Panc1 (cell line): ENCODE results near the gene DCTN5. TPM values are rescaled to one million over a fixed set of nuclear protein-coding genes. Genes with fewer than 3 reads are reported as not detected.
A peak's percentile ranks its signal among the peaks of the same experiment; 100 is the strongest.

ENCODE experiments used
- ATAC-seq: fragments of 200-7000 bp; cut with Tn5 transposase; 2 replicates; pipeline ENCODE4 v1.9.1; 2020; ENCODE audit warnings: mild to moderate bottlenecking, moderate library complexity
- BruUV-seq: library from RNA; stranded (reverse); fragments of 400-500 nt; replicated peaks from 2 replicates; lab custom pipeline; 2021; lab: Mats Ljungman, UMichigan
- CTCF ChIA-PET: fragments of 300-600 bp; sonication (Branson Sonifier 250); formaldehyde crosslinking; loops from one replicate; lab custom pipeline; 2022; ENCODE audit warnings: antibody characterized with exemption; lab: Charles Lee
- POLR2A ChIA-PET: fragments of 300-600 bp; sonication (Branson Sonifier 250); formaldehyde crosslinking; loops from one replicate; lab custom pipeline; 2022; ENCODE audit warnings: antibody characterized with exemption; lab: Charles Lee
- DNase-seq: peaks from one replicate; pipeline ENCODE4 v3.0.0-alpha.2; 2010; ENCODE audit warnings: low read depth, low spot score
- H3K27ac ChIP-seq: 2 replicates; pipeline ENCODE4 v1.5.1; 2011; ENCODE audit warnings: mild to moderate bottlenecking, low read length, inconsistent platforms
- H3K27me3 ChIP-seq: fragments of 200-500 bp; sonication (Bioruptor generic); 2 replicates; pipeline ENCODE4 v1.6.0; 2014; ENCODE audit warnings: low read length, inconsistent platforms; ENCODE audit not compliant: control insufficient read depth, insufficient read depth
- H3K36me3 ChIP-seq: fragments of 200-500 bp; sonication (Bioruptor generic); 2 replicates; pipeline ENCODE4 v1.5.1; 2014; ENCODE audit warnings: inconsistent platforms, mild to moderate bottlenecking, low read length, moderate library complexity; ENCODE audit not compliant: control insufficient read depth, insufficient read depth
- H3K4me1 ChIP-seq: 2 replicates; pipeline ENCODE4 v1.5.1; 2011; ENCODE audit warnings: inconsistent platforms, mild to moderate bottlenecking, low read length, moderate library complexity; ENCODE audit not compliant: control insufficient read depth, insufficient read depth
- H3K4me3 ChIP-seq, 2 experiments: 2 replicates each; pipeline ENCODE4 v1.5.1; 2011 to 2012; ENCODE audit warnings: low read depth in 2 of 2, low read length in 2 of 2, mild to moderate bottlenecking in 2 of 2, inconsistent platforms in 1 of 2, moderate library complexity in 1 of 2
- H3K9me3 ChIP-seq: fragments of 200-500 bp; sonication (Bioruptor generic); 2 replicates; pipeline ENCODE4 v1.5.1; 2014; ENCODE audit warnings: low read depth, mild to moderate bottlenecking, inconsistent platforms, low read length, moderate library complexity; ENCODE audit not compliant: control insufficient read depth, insufficient read depth
- CTCF ChIP-seq: fragments of 450-650 bp; IDR thresholded peaks from 2 replicates; pipeline ENCODE4 v1.5.1; 2017; ENCODE audit warnings: mild to moderate bottlenecking
- POLR2AphosphoS5 ChIP-seq: IDR thresholded peaks from 2 replicates; pipeline ENCODE4 v1.6.1; 2012; ENCODE audit warnings: mild to moderate bottlenecking, low read depth, low read length, moderate library complexity
- REST ChIP-seq, 2 experiments: IDR thresholded peaks; 2 replicates each; pipeline ENCODE4 v1.6.1; 2011 to 2012; ENCODE audit warnings: low read depth in 2 of 2, control low read depth in 1 of 2, low read length in 1 of 2, mild to moderate bottlenecking in 1 of 2, moderate library complexity in 1 of 2; ENCODE audit not compliant: insufficient read depth in 1 of 2
- SIN3A ChIP-seq: IDR thresholded peaks from 2 replicates; pipeline ENCODE4 v1.6.1; 2012; ENCODE audit warnings: low read depth, mild to moderate bottlenecking, low read length, moderate library complexity, borderline replicate concordance; ENCODE audit not compliant: insufficient read depth
- TCF7L2 ChIP-seq: IDR thresholded peaks from 2 replicates; pipeline ENCODE4 v1.6.1; 2011; ENCODE audit warnings: mild to moderate bottlenecking, low read depth, low read length, inconsistent platforms
- in situ Hi-C: cut with HindIII; loops from 2 replicates; pipeline ENCODE4 v1.10.0; 2016; ENCODE audit warnings: low sequenced_read_pairs, low pct_unique_long_range_greater_than_20kb
- intact Hi-C: fragments of 100-400 bp; cut with micrococcal nuclease; formaldehyde crosslinking; loops from one replicate; pipeline ENCODE4 v1.10.0; 2022; ENCODE audit not compliant: unreplicated experiment
- total RNA-seq: library from RNA; stranded (reverse); gene quantifications from one replicate; pipeline ENCODE4 v1.2.1, GENCODE V29; 2021; ENCODE audit not compliant: unreplicated experiment

The DCTN5 gene
- total RNA-seq, 1 experiment from 2014 or later: 72.9 TPM

- TSS peak; percentile 13 for BruUV-seq
- DNase-seq (no peak), ATAC-seq (no peak)
- CTCF ChIA-PET: no interaction called here
- intact Hi-C loops (no loop called here), in situ Hi-C loops (no loop called here)
- no peaks in the 10 kb centered on the region for H3K27me3 ChIP-seq
- no peak for TF ChIP-seq TCF7L2
- no peak for TF ChIP-seq POLR2AphosphoS5
- TF ChIP-seq REST (IDR thresholded peaks at IDR 0.05; ENCODE audit: insufficient read depth in 1 of 2, low read depth in 2 of 2, low read length in 1 of 2): no peak
- no peak for TF ChIP-seq SIN3A
- no peak for TF ChIP-seq CTCF
- H3K4me3 ChIP-seq: no peak overlapping the region
- no peaks in the 10 kb centered on the region for H3K4me1 ChIP-seq
- POLR2A ChIA-PET: no interaction called here
- H3K27ac ChIP-seq: no peak overlapping the region
- peaks cover 22% of the 10 kb centered on the region for H3K36me3 ChIP-seq
- no peaks in the 10 kb centered on the region for H3K9me3 ChIP-seq
Measured at GRCh38 chr16:23668225-23668624, 27.0 kb downstream of the DCTN5 start.

GRCh38 chr16:23668873-23669272 lies 27.6 kb downstream of the DCTN5 start:
- in situ Hi-C loops: no loop called here
- intact Hi-C loops: no loop called here
- BruUV-seq: no TSS peak
- H3K4me3 ChIP-seq: no peak overlapping the region
- no peak for DNase-seq
- CTCF ChIA-PET: no interaction called here
- TF ChIP-seq SIN3A: no peak
- TF ChIP-seq CTCF: no peak
- TF ChIP-seq REST (IDR thresholded peaks at IDR 0.05; ENCODE audit: insufficient read depth in 1 of 2, low read depth in 2 of 2, low read length in 1 of 2): no peak
- TF ChIP-seq TCF7L2: no peak
- TF ChIP-seq POLR2AphosphoS5: no peak
- no peaks in the 10 kb centered on the region for H3K9me3 ChIP-seq
- no peak for ATAC-seq
- no peak overlapping the region for H3K27ac ChIP-seq
- POLR2A ChIA-PET: no interaction called here
- no peaks in the 10 kb centered on the region for H3K27me3 ChIP-seq
- H3K36me3 ChIP-seq: peaks cover 21% of the 10 kb centered on the region
- no peaks in the 10 kb centered on the region for H3K4me1 ChIP-seq
